HTR-8/SVneo (cell line): ENCODE results near the gene COL6A1.
A peak's percentile ranks its signal among the peaks of the same experiment; 100 is the strongest.
"Not testable (repeated sequence)": the region's sequence is repeated elsewhere in the genome, so short reads cannot be mapped to it uniquely, and the experiment has no call there.

Source experiments
- DNase-seq: peaks from one replicate; pipeline ENCODE4 v3.0.0; 2011; ENCODE audit warnings: low spot score, mixed read lengths; ENCODE audit not compliant: insufficient read length
- FAIRE-seq: peaks from 2 replicates; lab custom pipeline; 2011; peaks lifted over from hg19 to GRCh38; lab: Jason Lieb, UNC

Gene COL6A1

GRCh38 chr21:46002841-46003574 is 21.4 kb downstream of the COL6A1 start:
- DNase-seq (no peak), FAIRE-seq (no peak)

GRCh38 chr21:46003575-46004007 is 22.0 kb downstream of the COL6A1 start:
- no peak for FAIRE-seq
- no peak for DNase-seq

- DNase-seq (no peak), FAIRE-seq (no peak)
Observed at GRCh38 chr21:46004168-46004861, 22.7 kb downstream of the COL6A1 start.

- FAIRE-seq (no peak), DNase-seq (no peak)
Observed at GRCh38 chr21:46005081-46005480, 23.5 kb downstream of the COL6A1 start.

- no peak for DNase-seq
- FAIRE-seq, result no peak
Observed at GRCh38 chr21:46005481-46005881, 23.9 kb downstream of the COL6A1 start.

GRCh38 chr21:46005894-46006546 is 24.4 kb downstream of the COL6A1 start:
- not testable (repeated sequence) for FAIRE-seq, DNase-seq

GRCh38 chr21:46006547-46007491 is 25.2 kb downstream of the COL6A1 start:
- FAIRE-seq (no peak), DNase-seq (no peak)

GRCh38 chr21:46007492-46007868 is 25.9 kb downstream of the COL6A1 start:
- no peak for FAIRE-seq

GRCh38 chr21:46008893-46009621 is 27.5 kb downstream of the COL6A1 start:
- no peak for FAIRE-seq

More at GRCh38 chr21:46007492-46007868, 25.9 kb downstream of the COL6A1 start:
- DNase-seq, result no peak

GRCh38 chr21:46009951-46010705 is 28.6 kb downstream of the COL6A1 start:
- FAIRE-seq (peak; percentile 31), DNase-seq (no peak)

More at GRCh38 chr21:46008893-46009621, 27.5 kb downstream of the COL6A1 start:
- no peak for DNase-seq

- FAIRE-seq, result peak; percentile 90
Observed at GRCh38 chr21:46011267-46011967, 29.8 kb downstream of the COL6A1 start.

GRCh38 chr21:46012154-46012553 is 30.6 kb downstream of the COL6A1 start:
- FAIRE-seq (no peak), DNase-seq (no peak)

More at GRCh38 chr21:46011267-46011967, 29.8 kb downstream of the COL6A1 start:
- no peak for DNase-seq

- no peak for FAIRE-seq
- no peak for DNase-seq
Observed at GRCh38 chr21:46014828-46015227, 33.3 kb downstream of the COL6A1 start.

GRCh38 chr21:46017148-46017547 is 35.6 kb downstream of the COL6A1 start:
- FAIRE-seq (peak; percentile 28), DNase-seq (no peak)

GRCh38 chr21:46017695-46018094 is 36.1 kb downstream of the COL6A1 start:
- no peak for FAIRE-seq

GRCh38 chr21:46018615-46019014 is 37.0 kb downstream of the COL6A1 start:
- FAIRE-seq (no peak), DNase-seq (no peak)

More at GRCh38 chr21:46017695-46018094, 36.1 kb downstream of the COL6A1 start:
- no peak for DNase-seq

GRCh38 chr21:46020581-46020980 is 39.0 kb downstream of the COL6A1 start:
- DNase-seq (no peak), FAIRE-seq (no peak)

GRCh38 chr21:46021398-46021797 is 39.8 kb downstream of the COL6A1 start:
- FAIRE-seq (no peak), DNase-seq (no peak)
